GM13977 (cell line): ENCODE measurements around the gene GABBR2.

Experiments used
- DNase-seq: peaks from one replicate; pipeline ENCODE4 v3.0.0; 2012; ENCODE audit warnings: low spot score
- in situ Hi-C: fragments of 300-500 bp; cut with MboI; formaldehyde crosslinking; loops from one replicate; pipeline ENCODE4 v1.12.0; 2022; ENCODE audit warnings: low sequenced_read_pairs, low pct_unique_long_range_greater_than_20kb, mixed read lengths, inconsistent platforms; ENCODE audit not compliant: unreplicated experiment
- TF ChIP-seq, protein P1 (sequence below): IDR thresholded peaks from 2 replicates; pipeline ENCODE4 v1.5.1; 2012; ENCODE audit warnings: mild to moderate bottlenecking, control low read depth; ENCODE audit not compliant: insufficient read depth; ENCODE audit errors: extremely low read depth, missing control alignments

The GABBR2 gene

DNA sequence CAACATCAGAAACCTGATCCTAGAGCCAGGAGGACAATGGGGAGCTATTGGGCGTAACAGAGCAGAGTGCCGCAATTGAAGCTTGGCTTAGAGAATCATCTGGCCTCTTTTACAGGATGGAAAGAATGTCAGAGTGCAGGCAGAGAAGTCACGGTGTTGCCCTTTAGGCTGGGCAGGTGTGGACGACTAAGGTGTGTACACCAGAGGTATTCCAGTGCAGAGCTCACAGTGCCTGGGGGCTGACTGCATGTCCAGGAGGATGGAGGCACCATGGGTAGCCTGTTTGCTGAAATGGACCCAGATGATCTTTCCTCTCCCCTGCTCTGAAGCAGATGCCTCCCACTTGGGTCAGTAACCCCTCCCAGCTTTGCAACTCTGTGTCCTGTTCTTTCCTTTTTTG, 404.4 kb downstream of the GABBR2 start:
- TF ChIP-seq, protein P1, sequence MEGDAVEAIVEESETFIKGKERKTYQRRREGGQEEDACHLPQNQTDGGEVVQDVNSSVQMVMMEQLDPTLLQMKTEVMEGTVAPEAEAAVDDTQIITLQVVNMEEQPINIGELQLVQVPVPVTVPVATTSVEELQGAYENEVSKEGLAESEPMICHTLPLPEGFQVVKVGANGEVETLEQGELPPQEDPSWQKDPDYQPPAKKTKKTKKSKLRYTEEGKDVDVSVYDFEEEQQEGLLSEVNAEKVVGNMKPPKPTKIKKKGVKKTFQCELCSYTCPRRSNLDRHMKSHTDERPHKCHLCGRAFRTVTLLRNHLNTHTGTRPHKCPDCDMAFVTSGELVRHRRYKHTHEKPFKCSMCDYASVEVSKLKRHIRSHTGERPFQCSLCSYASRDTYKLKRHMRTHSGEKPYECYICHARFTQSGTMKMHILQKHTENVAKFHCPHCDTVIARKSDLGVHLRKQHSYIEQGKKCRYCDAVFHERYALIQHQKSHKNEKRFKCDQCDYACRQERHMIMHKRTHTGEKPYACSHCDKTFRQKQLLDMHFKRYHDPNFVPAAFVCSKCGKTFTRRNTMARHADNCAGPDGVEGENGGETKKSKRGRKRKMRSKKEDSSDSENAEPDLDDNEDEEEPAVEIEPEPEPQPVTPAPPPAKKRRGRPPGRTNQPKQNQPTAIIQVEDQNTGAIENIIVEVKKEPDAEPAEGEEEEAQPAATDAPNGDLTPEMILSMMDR = no peak
- in situ Hi-C loops = no loop called here
- no peak for DNase-seq

DNA sequence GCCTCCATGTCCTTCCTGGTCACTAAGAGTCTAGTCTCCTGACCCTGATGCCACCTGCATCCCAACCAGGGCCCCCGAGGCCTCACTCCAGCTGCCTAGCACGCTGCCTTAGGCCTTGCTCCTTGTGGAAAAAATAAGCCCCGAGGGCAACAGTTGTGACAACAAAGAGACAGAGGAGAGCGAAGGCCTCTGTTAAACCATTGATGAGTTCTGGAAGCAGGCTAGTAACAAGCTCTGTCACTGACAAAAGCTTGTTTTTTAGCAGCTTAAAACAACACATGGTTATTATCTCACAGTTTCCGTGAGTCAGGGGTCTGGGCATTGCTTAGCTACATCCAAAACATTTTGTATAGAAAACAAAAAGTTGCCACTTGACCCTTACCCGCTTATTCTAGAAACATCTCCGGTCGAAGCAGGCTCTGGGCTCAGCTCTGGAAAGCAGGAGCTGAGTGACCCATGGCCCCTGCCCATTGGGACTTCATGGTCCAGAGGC, 405.1 kb downstream of the GABBR2 start:
- DNase-seq = no peak
- TF ChIP-seq, protein P1 = no peak
- in situ Hi-C loops = no loop called here

DNA sequence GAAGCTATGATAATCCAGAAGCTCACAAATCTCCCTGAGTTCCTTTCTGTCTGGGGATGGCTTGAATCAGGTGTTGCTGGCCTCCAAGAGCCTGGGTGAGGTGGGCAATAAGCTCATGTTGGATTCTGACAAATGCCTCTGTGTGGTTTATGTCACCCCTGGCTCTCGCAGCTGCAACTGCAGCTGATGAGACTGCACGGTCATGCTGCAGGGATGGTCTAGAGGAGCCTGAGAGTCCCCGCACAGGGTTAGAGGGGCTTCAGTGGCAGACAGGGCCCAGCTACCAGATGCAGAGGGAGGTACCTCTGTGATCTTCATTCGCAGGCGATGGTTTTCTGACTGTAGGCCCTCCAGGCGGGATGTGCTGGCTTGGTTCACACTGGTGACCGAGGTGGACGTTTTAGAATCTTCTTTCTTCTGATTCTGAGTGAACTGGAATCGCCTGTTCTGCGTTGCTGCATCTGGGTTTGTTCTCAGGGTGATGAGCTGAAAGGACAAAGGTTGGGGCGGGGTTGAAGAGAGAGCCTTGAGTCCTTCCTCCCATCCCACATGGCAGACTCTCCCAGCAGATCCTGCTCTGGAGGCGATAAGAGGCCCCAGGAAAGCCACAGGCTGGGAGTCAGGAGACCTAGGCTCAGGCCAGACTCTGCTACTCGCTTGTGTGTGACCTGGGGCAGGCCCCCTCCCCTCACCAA, 405.6 kb downstream of the GABBR2 start:
- no peak for DNase-seq
- in situ Hi-C loops = no loop called here

DNA sequence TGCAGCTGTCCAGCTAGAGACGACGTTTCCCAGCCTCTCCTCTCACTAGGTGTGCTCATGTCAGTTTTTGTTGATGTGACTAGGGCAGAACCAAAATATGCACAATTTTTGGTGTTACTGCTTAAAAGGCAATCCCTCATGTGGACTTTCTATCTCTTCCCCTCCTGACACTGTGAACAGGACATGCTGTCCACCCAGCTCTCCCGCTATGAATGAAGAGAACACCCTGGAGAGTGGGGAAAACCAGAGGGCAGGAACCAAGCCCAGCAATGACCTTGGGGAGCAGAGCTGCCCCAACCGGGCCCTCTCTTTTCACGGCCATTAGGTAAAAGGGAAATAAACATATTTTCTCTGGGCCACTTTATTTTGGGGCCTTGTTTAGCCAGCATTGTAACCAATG, 406.6 kb downstream of the GABBR2 start:
- DNase-seq = no peak
- in situ Hi-C loops = no loop called here
- TF ChIP-seq, protein P1 = no peak

More for the DNA sequence above, 405.6 kb downstream of the GABBR2 start:
- TF ChIP-seq, protein P1 = no peak

DNA sequence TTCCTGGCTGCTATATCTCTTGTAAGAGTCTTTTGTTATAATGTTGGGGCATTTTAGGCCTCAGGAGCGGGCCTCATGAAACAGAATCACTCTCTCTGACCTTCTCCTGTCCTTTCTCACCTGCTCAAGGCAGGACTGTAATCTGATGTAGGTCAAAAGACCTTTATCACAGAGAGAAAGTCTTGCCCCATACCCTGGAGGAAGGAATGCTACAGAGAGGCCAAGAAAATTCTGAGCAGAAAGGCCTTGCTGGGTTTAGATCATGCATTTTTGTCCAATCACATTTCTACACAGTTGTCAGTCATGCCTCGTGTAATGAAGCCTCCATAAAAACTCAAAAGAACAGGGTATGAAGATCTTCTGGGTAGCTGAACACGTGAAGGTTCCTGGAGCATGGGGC, 408.1 kb downstream of the GABBR2 start:
- TF ChIP-seq, protein P1 = no peak
- DNase-seq = no peak
- in situ Hi-C loops = no loop called here

DNA sequence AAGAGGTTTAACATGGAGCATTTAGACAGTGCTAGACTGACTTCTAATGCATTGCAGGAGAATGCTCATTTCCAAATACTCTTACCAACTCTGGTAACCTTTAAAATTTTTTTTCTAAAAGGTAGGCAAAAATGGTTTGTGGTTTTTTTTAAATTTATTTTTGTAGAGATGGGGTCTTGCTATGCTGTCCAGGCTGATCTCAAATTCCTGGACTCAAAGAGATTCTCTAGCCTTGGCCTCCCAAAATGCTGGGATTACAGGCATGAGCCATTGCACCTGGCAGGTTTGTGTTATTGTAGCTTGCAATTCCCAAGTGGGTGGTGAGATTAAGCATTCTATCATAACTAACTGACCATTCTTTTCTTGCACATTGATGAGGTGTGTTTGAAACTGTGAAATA, 410.3 kb downstream of the GABBR2 start:
- TF ChIP-seq, protein P1 = no peak
- no peak for DNase-seq
- in situ Hi-C loops = no loop called here
